GM18526 (cell line): Measurements from ENCODE around the gene ANKRD36B.

Experiments used
- POLR2A ChIP-seq: IDR thresholded peaks from 3 replicates; pipeline ENCODE4 v1.6.1; 2011; ENCODE audit not compliant: insufficient read length; ENCODE audit errors: extremely low read depth

The ANKRD36B gene

DNA sequence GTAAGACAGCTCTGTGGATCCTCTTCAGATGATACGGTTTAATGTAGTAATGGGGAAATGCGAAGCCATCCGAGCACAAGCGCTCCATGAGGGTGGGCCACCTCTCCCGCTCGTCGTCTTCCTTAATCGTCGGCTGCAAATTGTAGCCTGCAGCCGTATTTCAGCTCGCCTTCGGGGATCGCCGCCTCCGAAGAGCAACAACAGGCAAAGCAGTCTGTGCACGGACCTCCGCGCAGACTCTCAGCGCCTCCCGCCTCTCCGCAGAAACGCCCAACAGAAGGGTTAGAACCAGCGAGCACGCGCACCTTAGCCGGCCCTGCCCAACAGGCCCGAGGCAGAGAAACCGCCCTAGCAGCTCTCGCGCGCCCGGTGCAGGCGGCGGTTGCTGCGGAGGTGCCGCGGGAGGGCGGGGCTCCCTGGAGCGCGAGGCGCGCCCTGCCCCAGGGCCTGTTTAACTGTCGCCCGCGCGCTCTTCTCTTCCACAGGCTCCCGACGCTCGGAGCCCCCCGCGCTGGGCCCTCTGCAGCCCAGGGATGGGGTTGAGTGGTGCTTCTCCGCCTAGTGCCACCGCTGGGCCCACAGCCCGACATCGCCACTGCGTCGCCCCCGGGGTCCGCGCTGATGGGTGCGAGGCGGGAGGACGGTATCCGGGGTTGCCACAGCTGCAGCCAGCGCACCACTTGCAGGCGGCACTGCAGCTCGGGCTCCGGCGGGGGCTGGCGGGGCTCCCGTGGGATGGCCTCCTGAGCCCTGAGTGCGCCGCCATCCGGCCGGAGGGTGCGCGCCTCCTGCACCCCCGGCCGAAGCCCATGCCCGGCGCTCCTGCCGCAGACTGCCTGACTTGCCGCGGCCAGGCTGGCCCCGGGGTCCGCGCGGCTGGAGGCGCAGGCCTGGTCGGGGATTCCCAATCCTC, at the start of gene ANKRD36B:
ANKRD36B (minus strand) TSS at position 280 of the 913 bp plus-strand sequence; CDS start at position 88, 192 bp downstream.
- TF ChIP-seq POLR2A = peak; percentile 28

DNA sequence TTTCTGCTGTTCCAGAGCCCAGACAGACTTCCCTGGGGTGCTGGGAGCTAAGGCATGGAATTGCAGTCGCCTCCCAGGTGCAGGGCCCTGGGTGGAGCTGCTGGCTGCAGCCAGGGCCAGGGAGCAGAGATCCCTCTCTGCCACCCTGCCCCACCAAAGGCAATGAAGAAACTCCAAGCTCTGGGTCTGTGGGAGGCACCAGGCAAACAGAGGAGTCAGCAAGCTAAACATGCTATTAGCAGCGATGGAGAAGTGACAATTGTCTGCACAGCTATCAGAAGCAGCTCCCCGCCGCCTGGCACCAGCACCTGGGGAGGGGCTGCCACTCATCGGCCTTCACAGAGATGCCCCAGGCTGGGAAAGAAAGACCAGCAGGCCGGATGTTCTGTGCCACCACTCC, 28.2 kb upstream of the ANKRD36B start:
- TF ChIP-seq POLR2A = no peak

DNA sequence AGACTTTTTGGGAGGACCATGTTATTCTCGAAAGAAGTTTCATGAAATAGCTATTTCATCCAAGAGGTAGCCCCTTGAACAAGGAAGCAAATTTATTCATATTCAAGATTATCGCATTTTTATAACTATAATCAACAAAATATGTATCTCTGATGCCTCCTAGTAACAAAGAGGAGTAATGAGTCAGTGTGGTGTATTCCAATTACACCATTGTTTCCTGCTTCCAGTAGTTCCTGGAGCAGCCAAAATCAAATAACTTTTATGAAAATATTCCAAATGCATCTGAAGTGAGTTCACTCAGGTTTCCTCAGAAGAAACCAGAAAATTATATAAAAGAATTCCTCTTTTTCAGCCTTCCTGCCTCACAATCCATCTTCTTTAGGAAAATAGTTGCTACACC, 43.0 kb downstream of the ANKRD36B start:
- TF ChIP-seq POLR2A = no peak
